ENCODE measurements around the gene FRS2. TPM values are rescaled to one million over a fixed set of nuclear protein-coding genes. Genes with fewer than 3 reads are reported as not detected.

Gene FRS2
- total and polyA plus RNA-seq, 2 donors from 2014 or later, result 4.6 to 31.4 TPM

GRCh38 chr12:69456239-69456638 lies 13.9 kb upstream of the FRS2 start:
- TF ChIP-seq, protein P1, sequence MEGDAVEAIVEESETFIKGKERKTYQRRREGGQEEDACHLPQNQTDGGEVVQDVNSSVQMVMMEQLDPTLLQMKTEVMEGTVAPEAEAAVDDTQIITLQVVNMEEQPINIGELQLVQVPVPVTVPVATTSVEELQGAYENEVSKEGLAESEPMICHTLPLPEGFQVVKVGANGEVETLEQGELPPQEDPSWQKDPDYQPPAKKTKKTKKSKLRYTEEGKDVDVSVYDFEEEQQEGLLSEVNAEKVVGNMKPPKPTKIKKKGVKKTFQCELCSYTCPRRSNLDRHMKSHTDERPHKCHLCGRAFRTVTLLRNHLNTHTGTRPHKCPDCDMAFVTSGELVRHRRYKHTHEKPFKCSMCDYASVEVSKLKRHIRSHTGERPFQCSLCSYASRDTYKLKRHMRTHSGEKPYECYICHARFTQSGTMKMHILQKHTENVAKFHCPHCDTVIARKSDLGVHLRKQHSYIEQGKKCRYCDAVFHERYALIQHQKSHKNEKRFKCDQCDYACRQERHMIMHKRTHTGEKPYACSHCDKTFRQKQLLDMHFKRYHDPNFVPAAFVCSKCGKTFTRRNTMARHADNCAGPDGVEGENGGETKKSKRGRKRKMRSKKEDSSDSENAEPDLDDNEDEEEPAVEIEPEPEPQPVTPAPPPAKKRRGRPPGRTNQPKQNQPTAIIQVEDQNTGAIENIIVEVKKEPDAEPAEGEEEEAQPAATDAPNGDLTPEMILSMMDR (IDR thresholded peaks at IDR 0.05; ENCODE audit: borderline replicate concordance, extremely low read depth, insufficient read depth), result no peak
- Histone ChIP-seq H3K9ac (ENCODE audit: low read length in 3 of 3) (no peak overlapping the region), H3K4me3 (ENCODE audit: low read length in 3 of 3) (no peak overlapping the region), H3K27me3 (ENCODE audit: control insufficient read depth, insufficient read depth, low read length) (no peaks in the 10 kb centered on the region), H3K36me3 (ENCODE audit: control insufficient read depth in 2 of 3, insufficient read depth in 3 of 3, low read length in 3 of 3) (no peaks in the 10 kb centered on the region), H3K4me1 (ENCODE audit: control insufficient read depth in 2 of 3, insufficient read depth in 2 of 3, low read depth in 1 of 3, low read length in 3 of 3) (no peaks in the 10 kb centered on the region), H3K9me3 (ENCODE audit: control insufficient read depth in 2 of 3, insufficient read depth in 1 of 3, low read length in 3 of 3) (no peaks in the 10 kb centered on the region), H3K27ac (ENCODE audit: low read depth in 2 of 2, low read length in 2 of 2) (no peak overlapping the region)
- DNase-seq (no peak), FAIRE-seq (no peak)
- intact Hi-C loops (cut with DNase I), result no loop called here

- Histone ChIP-seq H3K4me3 (ENCODE audit: low read length in 3 of 3) (no peak overlapping the region), H3K27me3 (ENCODE audit: control insufficient read depth, insufficient read depth, low read length) (no peaks in the 10 kb centered on the region), H3K36me3 (ENCODE audit: control insufficient read depth in 2 of 3, insufficient read depth in 3 of 3, low read length in 3 of 3) (no peaks in the 10 kb centered on the region), H3K27ac (ENCODE audit: low read depth in 2 of 2, low read length in 2 of 2) (no peak overlapping the region), H3K9me3 (ENCODE audit: control insufficient read depth in 2 of 3, insufficient read depth in 1 of 3, low read length in 3 of 3) (no peaks in the 10 kb centered on the region), H3K9ac (ENCODE audit: low read length in 3 of 3) (no peak overlapping the region), H3K4me1 (ENCODE audit: control insufficient read depth in 2 of 3, insufficient read depth in 2 of 3, low read depth in 1 of 3, low read length in 3 of 3) (no peaks in the 10 kb centered on the region)
- FAIRE-seq (no peak), DNase-seq (no peak)
- TF ChIP-seq, protein P1 (IDR thresholded peaks at IDR 0.05; ENCODE audit: borderline replicate concordance, extremely low read depth, insufficient read depth), result no peak
- intact Hi-C loops (cut with DNase I), result no loop called here
Measured at GRCh38 chr12:69457433-69457832, 12.8 kb upstream of the FRS2 start.

GRCh38 chr12:69459477-69459876 lies 10.7 kb upstream of the FRS2 start:
- H3K36me3 ChIP-seq (ENCODE audit: control insufficient read depth in 2 of 3, insufficient read depth in 3 of 3, low read length in 3 of 3), result no peaks in the 10 kb centered on the region
- H3K27me3 ChIP-seq (ENCODE audit: control insufficient read depth, insufficient read depth, low read length), result no peaks in the 10 kb centered on the region
- H3K4me3 ChIP-seq (ENCODE audit: low read length in 3 of 3), result no peak overlapping the region
- TF ChIP-seq, protein P1 (IDR thresholded peaks at IDR 0.05; ENCODE audit: borderline replicate concordance, extremely low read depth, insufficient read depth), result no peak
- DNase-seq (no peak), FAIRE-seq (no peak)
- H3K9ac ChIP-seq (ENCODE audit: low read length in 3 of 3), result no peak overlapping the region
- H3K9me3 ChIP-seq (ENCODE audit: control insufficient read depth in 2 of 3, insufficient read depth in 1 of 3, low read length in 3 of 3), result no peaks in the 10 kb centered on the region
- no peaks in the 10 kb centered on the region for H3K4me1 ChIP-seq (ENCODE audit: control insufficient read depth in 2 of 3, insufficient read depth in 2 of 3, low read depth in 1 of 3, low read length in 3 of 3)
- intact Hi-C loops (cut with DNase I), result no loop called here
- H3K27ac ChIP-seq (ENCODE audit: low read depth in 2 of 2, low read length in 2 of 2), result no peak overlapping the region

- TF ChIP-seq, protein P1 (IDR thresholded peaks at IDR 0.05; ENCODE audit: borderline replicate concordance, extremely low read depth, insufficient read depth), result no peak
- no peaks in the 10 kb centered on the region for H3K9me3 ChIP-seq (ENCODE audit: control insufficient read depth in 2 of 3, insufficient read depth in 1 of 3, low read length in 3 of 3)
- H3K27me3 ChIP-seq (ENCODE audit: control insufficient read depth, insufficient read depth, low read length), result no peaks in the 10 kb centered on the region
- no peak for DNase-seq
- intact Hi-C loops (cut with DNase I), result no loop called here
- H3K4me1 ChIP-seq (ENCODE audit: control insufficient read depth in 2 of 3, insufficient read depth in 2 of 3, low read depth in 1 of 3, low read length in 3 of 3), result no peaks in the 10 kb centered on the region
- H3K36me3 ChIP-seq (ENCODE audit: control insufficient read depth in 2 of 3, insufficient read depth in 3 of 3, low read length in 3 of 3), result no peaks in the 10 kb centered on the region
- no peak overlapping the region for H3K27ac ChIP-seq (ENCODE audit: low read depth in 2 of 2, low read length in 2 of 2)
- no peak overlapping the region for H3K4me3 ChIP-seq (ENCODE audit: low read length in 3 of 3)
- FAIRE-seq, result no peak
- H3K9ac ChIP-seq (ENCODE audit: low read length in 3 of 3), result no peak overlapping the region
Measured at GRCh38 chr12:69464428-69464827, 5.8 kb upstream of the FRS2 start.

Measured in kidney (tissue), 14 donors.